ENCODE results near the gene ATG7.

DNA sequence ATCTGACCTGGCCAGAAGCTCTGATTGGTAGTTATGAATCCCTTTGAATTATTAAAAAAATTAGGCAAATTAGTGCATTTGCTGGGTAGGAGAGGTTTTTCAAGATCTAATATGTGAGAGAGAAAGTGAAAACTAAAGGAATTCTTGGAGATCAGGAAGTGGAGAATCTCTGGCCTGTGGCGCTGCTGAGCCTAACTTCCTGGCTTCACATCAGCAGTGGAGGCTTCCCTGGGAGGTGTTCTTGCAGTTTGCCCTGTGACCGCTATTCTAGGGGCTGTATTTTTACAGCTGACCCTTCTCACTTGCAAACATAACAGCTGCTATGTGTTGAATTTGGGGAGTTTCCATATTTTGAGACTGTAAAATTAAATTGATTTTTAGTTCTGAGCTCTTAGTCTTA lies 166.4 kb downstream of the ATG7 start:
- TF ChIP-seq, protein P1, sequence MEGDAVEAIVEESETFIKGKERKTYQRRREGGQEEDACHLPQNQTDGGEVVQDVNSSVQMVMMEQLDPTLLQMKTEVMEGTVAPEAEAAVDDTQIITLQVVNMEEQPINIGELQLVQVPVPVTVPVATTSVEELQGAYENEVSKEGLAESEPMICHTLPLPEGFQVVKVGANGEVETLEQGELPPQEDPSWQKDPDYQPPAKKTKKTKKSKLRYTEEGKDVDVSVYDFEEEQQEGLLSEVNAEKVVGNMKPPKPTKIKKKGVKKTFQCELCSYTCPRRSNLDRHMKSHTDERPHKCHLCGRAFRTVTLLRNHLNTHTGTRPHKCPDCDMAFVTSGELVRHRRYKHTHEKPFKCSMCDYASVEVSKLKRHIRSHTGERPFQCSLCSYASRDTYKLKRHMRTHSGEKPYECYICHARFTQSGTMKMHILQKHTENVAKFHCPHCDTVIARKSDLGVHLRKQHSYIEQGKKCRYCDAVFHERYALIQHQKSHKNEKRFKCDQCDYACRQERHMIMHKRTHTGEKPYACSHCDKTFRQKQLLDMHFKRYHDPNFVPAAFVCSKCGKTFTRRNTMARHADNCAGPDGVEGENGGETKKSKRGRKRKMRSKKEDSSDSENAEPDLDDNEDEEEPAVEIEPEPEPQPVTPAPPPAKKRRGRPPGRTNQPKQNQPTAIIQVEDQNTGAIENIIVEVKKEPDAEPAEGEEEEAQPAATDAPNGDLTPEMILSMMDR (IDR thresholded peaks at IDR 0.05; ENCODE audit: poor library complexity), result no peak
- TF ChIP-seq EZH2 (IDR thresholded peaks at IDR 0.05; ENCODE audit: borderline replicate concordance), result no peak

Data from hepatocyte (in vitro differentiated cells).